Astrocyte (in vitro differentiated cells and primary cell): ENCODE results near the gene BTBD8.

Source experiments
- EZH2 ChIP-seq: IDR thresholded peaks from 2 replicates; pipeline ENCODE4 v1.6.1; 2012; ENCODE audit warnings: mild to moderate bottlenecking, low read length, inconsistent platforms; ENCODE audit not compliant: insufficient read depth
- TF ChIP-seq, protein P1 (sequence below): IDR thresholded peaks from 2 replicates; pipeline ENCODE4 v1.5.1; 2011; ENCODE audit warnings: low read depth, mild to moderate bottlenecking, inconsistent platforms, low read length, moderate library complexity; ENCODE audit not compliant: insufficient read depth

GRCh38 chr1:92188436-92189255 is 108.5 kb downstream of the BTBD8 start:
- TF ChIP-seq EZH2, result no peak
- TF ChIP-seq, protein P1, sequence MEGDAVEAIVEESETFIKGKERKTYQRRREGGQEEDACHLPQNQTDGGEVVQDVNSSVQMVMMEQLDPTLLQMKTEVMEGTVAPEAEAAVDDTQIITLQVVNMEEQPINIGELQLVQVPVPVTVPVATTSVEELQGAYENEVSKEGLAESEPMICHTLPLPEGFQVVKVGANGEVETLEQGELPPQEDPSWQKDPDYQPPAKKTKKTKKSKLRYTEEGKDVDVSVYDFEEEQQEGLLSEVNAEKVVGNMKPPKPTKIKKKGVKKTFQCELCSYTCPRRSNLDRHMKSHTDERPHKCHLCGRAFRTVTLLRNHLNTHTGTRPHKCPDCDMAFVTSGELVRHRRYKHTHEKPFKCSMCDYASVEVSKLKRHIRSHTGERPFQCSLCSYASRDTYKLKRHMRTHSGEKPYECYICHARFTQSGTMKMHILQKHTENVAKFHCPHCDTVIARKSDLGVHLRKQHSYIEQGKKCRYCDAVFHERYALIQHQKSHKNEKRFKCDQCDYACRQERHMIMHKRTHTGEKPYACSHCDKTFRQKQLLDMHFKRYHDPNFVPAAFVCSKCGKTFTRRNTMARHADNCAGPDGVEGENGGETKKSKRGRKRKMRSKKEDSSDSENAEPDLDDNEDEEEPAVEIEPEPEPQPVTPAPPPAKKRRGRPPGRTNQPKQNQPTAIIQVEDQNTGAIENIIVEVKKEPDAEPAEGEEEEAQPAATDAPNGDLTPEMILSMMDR, result no peak
